ENCODE measurements around the gene GAA. TPM values are rescaled to one million over a fixed set of nuclear protein-coding genes. Genes with fewer than 3 reads are reported as not detected.

Gene GAA
- total RNA-seq, 1 donor: 76.7 TPM

GRCh38 chr17:80104321-80104955 lies 3.1 kb downstream of the GAA start:
- DNase-seq (ENCODE audit: insufficient read length, low spot score, missing footprints): peak; percentile 86
- H3K4me2 ChIP-seq (ENCODE audit: insufficient read depth, low read length): no peak overlapping the region
- no peaks in the 10 kb centered on the region for H3K27me3 ChIP-seq (ENCODE audit: insufficient read depth, low read length)
- peaks cover 13% of the 10 kb centered on the region for H3K4me1 ChIP-seq (ENCODE audit: insufficient read depth, low read length)
- H3K27ac ChIP-seq (ENCODE audit: low read depth, low read length): no peak overlapping the region
- no peaks in the 10 kb centered on the region for H3K9me3 ChIP-seq (ENCODE audit: low read depth, low read length)
- no peak for TF ChIP-seq CTCF (IDR thresholded peaks at IDR 0.05; ENCODE audit: extremely low read depth, low read depth, low read length)
- H3K4me3 ChIP-seq (ENCODE audit: insufficient read depth, low read length): no peak overlapping the region
- H2AFZ ChIP-seq (ENCODE audit: low read length): no peak overlapping the region
- no peaks in the 10 kb centered on the region for H4K20me1 ChIP-seq (ENCODE audit: insufficient read depth, low read length)
- H3K79me2 ChIP-seq (ENCODE audit: insufficient read depth, low read length): peaks cover 6% of the 10 kb centered on the region
- H3K36me3 ChIP-seq (ENCODE audit: insufficient read depth, low read length): no peaks in the 10 kb centered on the region

- no peaks in the 10 kb centered on the region for H3K27me3 ChIP-seq (ENCODE audit: insufficient read depth, low read length)
- H3K9me3 ChIP-seq (ENCODE audit: low read depth, low read length): no peaks in the 10 kb centered on the region
- DNase-seq (ENCODE audit: insufficient read length, low spot score, missing footprints): no peak
- H3K36me3 ChIP-seq (ENCODE audit: insufficient read depth, low read length): no peaks in the 10 kb centered on the region
- no peak overlapping the region for H3K27ac ChIP-seq (ENCODE audit: low read depth, low read length)
- no peak overlapping the region for H3K4me2 ChIP-seq (ENCODE audit: insufficient read depth, low read length)
- no peak overlapping the region for H3K4me3 ChIP-seq (ENCODE audit: insufficient read depth, low read length)
- H3K4me1 ChIP-seq (ENCODE audit: insufficient read depth, low read length): peaks cover 13% of the 10 kb centered on the region
- no peak overlapping the region for H2AFZ ChIP-seq (ENCODE audit: low read length)
- H3K79me2 ChIP-seq (ENCODE audit: insufficient read depth, low read length): peaks cover 6% of the 10 kb centered on the region
- no peak for TF ChIP-seq CTCF (IDR thresholded peaks at IDR 0.05; ENCODE audit: extremely low read depth, low read depth, low read length)
- no peaks in the 10 kb centered on the region for H4K20me1 ChIP-seq (ENCODE audit: insufficient read depth, low read length)
Measured at GRCh38 chr17:80104956-80105375, 3.6 kb downstream of the GAA start.

GRCh38 chr17:80105762-80106161 lies 4.4 kb downstream of the GAA start:
- peaks cover 8% of the 10 kb centered on the region for H3K4me1 ChIP-seq (ENCODE audit: insufficient read depth, low read length)
- H3K9me3 ChIP-seq (ENCODE audit: low read depth, low read length): no peaks in the 10 kb centered on the region
- no peak overlapping the region for H3K4me3 ChIP-seq (ENCODE audit: insufficient read depth, low read length)
- H3K27me3 ChIP-seq (ENCODE audit: insufficient read depth, low read length): no peaks in the 10 kb centered on the region
- H3K79me2 ChIP-seq (ENCODE audit: insufficient read depth, low read length): peaks cover 6% of the 10 kb centered on the region
- DNase-seq (ENCODE audit: insufficient read length, low spot score, missing footprints): peak; percentile 71
- H3K27ac ChIP-seq (ENCODE audit: low read depth, low read length): no peak overlapping the region
- H3K36me3 ChIP-seq (ENCODE audit: insufficient read depth, low read length): no peaks in the 10 kb centered on the region
- no peak overlapping the region for H3K4me2 ChIP-seq (ENCODE audit: insufficient read depth, low read length)
- H4K20me1 ChIP-seq (ENCODE audit: insufficient read depth, low read length): no peaks in the 10 kb centered on the region
- no peak for TF ChIP-seq CTCF (IDR thresholded peaks at IDR 0.05; ENCODE audit: extremely low read depth, low read depth, low read length)
- no peak overlapping the region for H2AFZ ChIP-seq (ENCODE audit: low read length)

- Histone ChIP-seq H2AFZ (ENCODE audit: low read length) (no peak overlapping the region), H3K4me3 (ENCODE audit: insufficient read depth, low read length) (no peak overlapping the region), H3K4me1 (ENCODE audit: insufficient read depth, low read length) (peaks cover 6% of the 10 kb centered on the region), H3K36me3 (ENCODE audit: insufficient read depth, low read length) (no peaks in the 10 kb centered on the region), H3K9me3 (ENCODE audit: low read depth, low read length) (no peaks in the 10 kb centered on the region), H4K20me1 (ENCODE audit: insufficient read depth, low read length) (no peaks in the 10 kb centered on the region), H3K27ac (ENCODE audit: low read depth, low read length) (no peak overlapping the region), H3K27me3 (ENCODE audit: insufficient read depth, low read length) (no peaks in the 10 kb centered on the region), H3K4me2 (ENCODE audit: insufficient read depth, low read length) (no peak overlapping the region), H3K79me2 (ENCODE audit: insufficient read depth, low read length) (peaks cover 6% of the 10 kb centered on the region)
- TF ChIP-seq CTCF (IDR thresholded peaks at IDR 0.05; ENCODE audit: extremely low read depth, low read depth, low read length): no peak
- peak; percentile 46 for DNase-seq (ENCODE audit: insufficient read length, low spot score, missing footprints)
Measured at GRCh38 chr17:80106176-80106575, 4.8 kb downstream of the GAA start.
